Measurements from ENCODE around the gene BIN2. TPM values are rescaled to one million over a fixed set of nuclear protein-coding genes. Genes with fewer than 3 reads are reported as not detected.

BIN2 gene
- polyA plus RNA-seq, 4 donors: 1.9 to 3.6 (median 2.8) TPM

Other genes with a start within 250 kb of the BIN2 start
- 10 to 100 TPM; 34.9 to 44.9 (median 39.0) TPM for gene CSRNP2, start 240.6 kb downstream of the BIN2 start, polyA plus RNA-seq (ENCODE audit: insufficient read length in 4 of 4)
- gene TFCP2, start 151.0 kb downstream of the BIN2 start, polyA plus RNA-seq (ENCODE audit: insufficient read length in 4 of 4): 10 to 100 TPM; 49.5 to 59.0 (median 54.7) TPM
- 10 to 100 TPM in 2 of 4 donors, 1 to 10 TPM in 2; 6.2 to 13.4 (median 11.1) TPM for gene POU6F1, start 106.1 kb downstream of the BIN2 start, polyA plus RNA-seq (ENCODE audit: insufficient read length in 4 of 4)
- gene DAZAP2, start 85.3 kb downstream of the BIN2 start, polyA plus RNA-seq (ENCODE audit: insufficient read length in 4 of 4): 100 to 1,000 TPM; 253 to 341 (median 269) TPM
- gene SMAGP, start 53.8 kb downstream of the BIN2 start, polyA plus RNA-seq (ENCODE audit: insufficient read length in 4 of 4): 10 to 100 TPM; 18.1 to 24.7 (median 22.3) TPM
- gene CELA1, start 22.5 kb upstream of the BIN2 start, polyA plus RNA-seq (ENCODE audit: insufficient read length in 4 of 4): not detected
- 1 to 10 TPM; 4.4 to 6.8 (median 6.1) TPM for gene GALNT6, start 67.2 kb upstream of the BIN2 start, polyA plus RNA-seq (ENCODE audit: insufficient read length in 4 of 4)
- 1 to 10 TPM; 2.9 to 5.1 (median 4.6) TPM for gene SLC4A8, start 100.7 kb upstream of the BIN2 start, polyA plus RNA-seq (ENCODE audit: insufficient read length in 4 of 4)

Data from left renal cortex interstitium (tissue), 4 donors.